ENCODE measurements around the gene NAV2. TPM values are rescaled to one million over a fixed set of nuclear protein-coding genes. Genes with fewer than 3 reads are reported as not detected.

The NAV2 gene
- total and polyA plus RNA-seq, 5 experiments from 2014 or later = 0.06 to 4.2 (median 1.1) TPM; not detected in 1

DNA sequence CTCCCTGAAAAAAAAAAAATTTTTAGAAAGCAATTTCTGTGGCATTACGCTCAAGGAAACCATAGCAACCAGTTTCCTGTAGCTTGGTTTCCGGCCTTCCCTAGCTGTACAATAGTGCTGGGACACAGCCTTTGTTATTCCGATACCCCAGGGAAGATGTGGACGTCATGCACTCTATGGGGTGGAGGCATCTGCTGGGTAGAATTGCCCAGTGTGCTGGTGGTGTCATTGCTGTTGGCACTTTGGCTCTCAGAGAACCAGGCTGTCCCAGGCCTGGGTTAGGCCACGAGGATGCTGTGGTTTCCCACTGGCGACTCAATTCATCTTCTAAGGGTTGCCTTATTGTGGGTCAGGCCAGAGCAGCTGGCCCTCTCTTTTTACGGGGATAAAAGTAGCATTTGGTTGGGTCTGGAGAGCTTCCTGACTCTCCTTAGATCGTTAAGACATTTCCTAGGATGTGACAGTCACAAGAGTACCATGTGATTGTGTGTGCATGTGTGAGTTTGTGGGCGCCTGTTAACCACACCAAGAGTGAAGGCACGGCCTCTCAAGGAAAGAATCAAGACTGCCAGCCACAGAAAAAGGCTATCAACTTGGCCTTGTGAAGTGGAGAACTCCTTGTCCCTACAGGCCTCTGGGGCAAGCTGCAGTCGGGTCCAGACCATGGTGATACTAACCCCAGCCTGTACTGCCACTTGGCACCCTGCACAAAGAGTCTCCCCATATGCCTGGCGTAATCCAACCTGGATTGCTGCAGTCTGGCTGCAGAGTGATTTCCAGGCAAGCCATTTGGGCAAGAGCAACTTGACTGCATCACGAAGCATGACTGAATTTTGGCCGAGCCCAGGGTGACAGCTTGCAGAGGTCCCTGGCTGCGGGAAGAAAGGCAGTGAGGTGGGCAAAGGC, 35.9 kb upstream of the NAV2 start:
- no peaks in the 10 kb centered on the region for H3K36me3 Mint-ChIP-seq
- no peak overlapping the region for H3K27ac Mint-ChIP-seq
- H3K4me3 Mint-ChIP-seq = no peak overlapping the region
- peaks cover 2 to 26% (median 9%) of the 10 kb centered on the region in 5 donors for H3K27me3 Mint-ChIP-seq
- ATAC-seq (no peak), DNase-seq (no peak)
- H3K4me1 Mint-ChIP-seq = peaks cover 0 to 6% (median 5%) of the 10 kb centered on the region in 4 donors
- POLR2A ChIA-PET = no interaction called here
- no peaks in the 10 kb centered on the region for H3K9me3 Mint-ChIP-seq

- POLR2A ChIA-PET = interaction anchor here (0.6 kb wide), 1 partner anchor 42 kb away, joined by 3 read pairs; no protein-coding TSS in a partner anchor
- ATAC-seq (no peak), DNase-seq (no peak)
- no peak overlapping the region for H3K27ac Mint-ChIP-seq
- peaks cover 0 to 6% (median 5%) of the 10 kb centered on the region in 4 donors for H3K4me1 Mint-ChIP-seq
- H3K36me3 Mint-ChIP-seq = no peaks in the 10 kb centered on the region
- peaks cover 2 to 23% (median 13%) of the 10 kb centered on the region in 5 donors for H3K27me3 Mint-ChIP-seq
- no peaks in the 10 kb centered on the region for H3K9me3 Mint-ChIP-seq
- no peak overlapping the region for H3K4me3 Mint-ChIP-seq
Measured at GRCh38 chr11:19677381-19678080, 35.1 kb upstream of the NAV2 start.

- Mint-ChIP-seq H3K27ac (no peak overlapping the region), H3K36me3 (no peaks in the 10 kb centered on the region), H3K4me1 (peaks cover 0 to 3% (median under 1%) of the 10 kb centered on the region in 4 donors), H3K27me3 (peaks cover 2 to 19% (median 15%) of the 10 kb centered on the region in 5 donors), H3K4me3 (no peak overlapping the region), H3K9me3 (no peaks in the 10 kb centered on the region)
- ATAC-seq (no peak), DNase-seq (no peak)
- POLR2A ChIA-PET = no interaction called here
Measured at GRCh38 chr11:19679952-19680828, 32.4 kb upstream of the NAV2 start.

- H3K36me3 Mint-ChIP-seq = no peaks in the 10 kb centered on the region
- no peak for DNase-seq
- no peak overlapping the region for H3K27ac Mint-ChIP-seq
- H3K27me3 Mint-ChIP-seq = peaks cover 2 to 20% (median 15%) of the 10 kb centered on the region in 5 donors
- POLR2A ChIA-PET = no interaction called here
- H3K4me1 Mint-ChIP-seq = peaks cover 0 to 2% (median 0%) of the 10 kb centered on the region in 4 donors
- no peak overlapping the region for H3K4me3 Mint-ChIP-seq
- H3K9me3 Mint-ChIP-seq = no peaks in the 10 kb centered on the region
- ATAC-seq = no peak
Measured at GRCh38 chr11:19680829-19681368, 31.7 kb upstream of the NAV2 start.

GRCh38 chr11:19683141-19683805, 29.4 kb upstream of the NAV2 start:
- Mint-ChIP-seq H3K27ac (no peak overlapping the region), H3K4me3 (no peak overlapping the region), H3K4me1 (no peaks in the 10 kb centered on the region), H3K36me3 (no peaks in the 10 kb centered on the region), H3K9me3 (no peaks in the 10 kb centered on the region), H3K27me3 (peaks cover 2 to 26% (median 18%) of the 10 kb centered on the region in 5 donors)
- ATAC-seq (no peak), DNase-seq (no peak)
- POLR2A ChIA-PET = no interaction called here

DNA sequence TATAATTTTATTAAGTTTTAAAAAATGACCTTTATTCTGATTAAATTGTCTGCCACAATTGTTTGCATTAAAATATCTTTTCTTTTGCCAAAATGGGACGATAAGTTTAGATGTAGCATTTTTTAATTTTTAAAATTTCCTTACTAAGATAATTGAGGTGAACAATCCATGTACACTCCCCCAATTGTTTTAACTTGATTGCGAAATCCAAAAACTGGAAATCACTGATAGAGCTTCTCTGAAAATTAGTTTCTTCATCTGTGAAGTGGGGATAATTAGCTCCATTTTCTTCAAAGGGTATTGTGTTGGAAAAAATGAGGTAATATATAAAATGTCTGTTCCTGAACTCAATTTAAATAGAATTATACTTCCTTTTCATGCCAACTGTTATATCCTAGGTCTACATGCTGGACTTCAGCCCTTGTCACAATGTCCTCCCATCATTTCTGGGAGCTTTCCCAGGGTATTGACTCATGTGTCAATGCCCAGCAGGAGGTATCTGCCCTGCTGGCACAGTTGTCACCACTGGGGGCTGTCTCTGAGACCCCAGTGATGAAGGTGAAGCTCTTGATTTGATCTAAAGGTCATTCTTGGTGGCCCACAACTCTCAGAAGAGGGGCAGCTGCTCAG, 28.7 kb upstream of the NAV2 start:
- Mint-ChIP-seq H3K27me3 (peaks cover 2 to 26% (median 18%) of the 10 kb centered on the region in 5 donors), H3K36me3 (no peaks in the 10 kb centered on the region), H3K9me3 (no peaks in the 10 kb centered on the region), H3K27ac (no peak overlapping the region), H3K4me3 (no peak overlapping the region), H3K4me1 (no peaks in the 10 kb centered on the region)
- ATAC-seq (no peak), DNase-seq (no peak)
- POLR2A ChIA-PET = no interaction called here

DNA sequence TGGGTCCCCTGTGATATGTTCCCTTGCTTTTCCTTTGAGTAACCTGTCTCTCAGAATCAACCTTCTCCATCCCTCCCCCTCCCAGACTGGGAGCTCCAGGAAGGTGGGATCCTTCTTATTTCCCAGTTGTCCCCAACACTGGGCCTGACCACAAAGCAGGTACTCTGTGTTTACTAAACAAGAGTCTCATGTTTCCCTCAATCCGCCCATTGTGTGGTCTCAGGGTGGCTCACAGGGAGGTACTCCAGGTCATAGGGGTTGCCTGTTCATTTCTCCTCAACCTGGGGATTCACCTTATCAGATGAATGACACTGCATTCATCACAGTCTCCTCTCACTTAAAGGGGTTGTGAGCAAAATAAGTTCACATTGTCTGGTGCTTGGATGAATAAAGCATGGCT, 26.4 kb upstream of the NAV2 start:
- Mint-ChIP-seq H3K4me3 (no peak overlapping the region), H3K27ac (no peak overlapping the region), H3K4me1 (no peaks in the 10 kb centered on the region), H3K36me3 (no peaks in the 10 kb centered on the region), H3K9me3 (no peaks in the 10 kb centered on the region), H3K27me3 (peaks cover 0 to 15% (median 2%) of the 10 kb centered on the region in 5 donors)
- ATAC-seq (no peak), DNase-seq (no peak)
- POLR2A ChIA-PET = no interaction called here

GRCh38 chr11:19687392-19687791, 25.2 kb upstream of the NAV2 start:
- POLR2A ChIA-PET = no interaction called here
- no peak overlapping the region for H3K27ac Mint-ChIP-seq
- peaks cover 0 to 9% (median 2%) of the 10 kb centered on the region in 5 donors for H3K27me3 Mint-ChIP-seq
- no peaks in the 10 kb centered on the region for H3K9me3 Mint-ChIP-seq
- no peaks in the 10 kb centered on the region for H3K4me1 Mint-ChIP-seq
- no peaks in the 10 kb centered on the region for H3K36me3 Mint-ChIP-seq
- ATAC-seq = no peak
- DNase-seq = no peak
- H3K4me3 Mint-ChIP-seq = no peak overlapping the region

GRCh38 chr11:19689281-19690000, 23.2 kb upstream of the NAV2 start:
- no peak overlapping the region for H3K27ac Mint-ChIP-seq
- H3K4me3 Mint-ChIP-seq = no peak overlapping the region
- ATAC-seq = no peak
- no peaks in the 10 kb centered on the region for H3K36me3 Mint-ChIP-seq
- POLR2A ChIA-PET = no interaction called here
- no peaks in the 10 kb centered on the region for H3K9me3 Mint-ChIP-seq
- H3K4me1 Mint-ChIP-seq = no peaks in the 10 kb centered on the region
- H3K27me3 Mint-ChIP-seq = peaks cover 0 to 14% (median 4%) of the 10 kb centered on the region in 5 donors
- DNase-seq = no peak

DNA sequence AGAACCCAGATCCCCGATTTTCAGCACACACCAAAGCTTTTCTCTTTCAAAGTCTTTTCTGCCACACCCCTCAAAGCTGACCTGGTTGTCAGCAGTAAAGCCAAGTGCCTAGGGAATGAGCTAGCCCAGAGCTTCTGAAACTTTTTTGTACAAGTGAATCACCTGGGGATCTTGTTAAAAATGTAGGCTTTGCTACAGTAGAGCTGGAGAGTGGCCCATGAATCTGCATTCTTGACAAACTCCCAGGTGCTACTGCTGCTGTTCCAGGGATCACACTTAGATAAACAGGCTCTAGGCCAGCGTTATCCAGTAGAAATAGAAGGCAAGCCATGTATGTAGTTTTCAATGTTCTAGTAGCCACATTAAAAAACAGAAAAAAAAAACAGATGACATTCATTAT, 21.8 kb upstream of the NAV2 start:
- no peak for ATAC-seq
- POLR2A ChIA-PET = no interaction called here
- no peaks in the 10 kb centered on the region for H3K36me3 Mint-ChIP-seq
- H3K4me3 Mint-ChIP-seq = no peak overlapping the region
- no peaks in the 10 kb centered on the region for H3K9me3 Mint-ChIP-seq
- H3K27ac Mint-ChIP-seq = no peak overlapping the region
- peaks cover under 1 to 12% (median 4%) of the 10 kb centered on the region in 5 donors for H3K27me3 Mint-ChIP-seq
- H3K4me1 Mint-ChIP-seq = no peaks in the 10 kb centered on the region
- DNase-seq = no peak

- POLR2A ChIA-PET = no interaction called here
- peaks cover 5 to 11% (median 8%) of the 10 kb centered on the region in 5 donors for H3K27me3 Mint-ChIP-seq
Measured at GRCh38 chr11:19691815-19692500, 20.7 kb upstream of the NAV2 start.

More at GRCh38 chr11:19691815-19692500, 20.7 kb upstream of the NAV2 start:
- H3K27ac Mint-ChIP-seq = no peak overlapping the region
- no peaks in the 10 kb centered on the region for H3K9me3 Mint-ChIP-seq
- DNase-seq = no peak
- no peak overlapping the region for H3K4me3 Mint-ChIP-seq
- ATAC-seq = no peak
- H3K36me3 Mint-ChIP-seq = no peaks in the 10 kb centered on the region
- H3K4me1 Mint-ChIP-seq = no peaks in the 10 kb centered on the region
